SU-DHL-6 (cell line): Measurements from ENCODE around the gene PGM2.

Experiments
- H2AFZ ChIP-seq: fragments of 200-600 bp; sonication (generic); 2 replicates; pipeline ENCODE4 v1.6.1; 2014; ENCODE audit warnings: low read depth, mild to moderate bottlenecking, moderate library complexity, mixed read lengths, antibody characterized with exemption, low read length; ENCODE audit not compliant: severe bottlenecking
- H3F3A ChIP-seq: fragments of 200-600 bp; shearing (Covaris generic); 2 replicates; pipeline ENCODE4 v1.6.0; 2016; ENCODE audit warnings: antibody characterized with exemption, mild to moderate bottlenecking; ENCODE audit not compliant: insufficient read depth
- H3K27ac ChIP-seq: fragments of 200-600 bp; sonication (generic); 2 replicates; pipeline ENCODE4 v1.5.1; 2016; ENCODE audit warnings: low read depth, mild to moderate bottlenecking, low read length, moderate library complexity, mixed read lengths
- H3K27me3 ChIP-seq: fragments of 200-600 bp; sonication (generic), shearing (Covaris generic); 2 replicates; pipeline ENCODE4 v1.6.0; 2014; ENCODE audit warnings: mild to moderate bottlenecking, low read length
- H3K36me3 ChIP-seq: fragments of 200-600 bp; sonication (generic); 2 replicates; pipeline ENCODE4 v1.6.1; 2014; ENCODE audit warnings: mild to moderate bottlenecking, low read length, mixed read lengths
- H3K4me2 ChIP-seq: fragments of 300-600, 200-600 bp; shearing (Covaris generic), sonication (generic); 2 replicates; pipeline ENCODE4 v1.6.0; 2014; ENCODE audit warnings: low read length, low read depth, mild to moderate bottlenecking; ENCODE audit not compliant: poor library complexity, severe bottlenecking
- H3K4me3 ChIP-seq: fragments of 200-600 bp; sonication (generic); 2 replicates; pipeline ENCODE4 v1.5.1; 2014; ENCODE audit warnings: antibody characterized with exemption, low read length, mild to moderate bottlenecking, mixed read lengths; ENCODE audit not compliant: insufficient read depth, poor library complexity, severe bottlenecking
- H3K79me2 ChIP-seq: fragments of 200-600 bp; sonication (generic); 2 replicates; pipeline ENCODE4 v1.6.1; 2014; ENCODE audit warnings: mild to moderate bottlenecking, low read length, moderate library complexity; ENCODE audit not compliant: insufficient read depth
- H3K9ac ChIP-seq: fragments of 200-600 bp; sonication (generic); 2 replicates; pipeline ENCODE4 v1.7.0; 2014; ENCODE audit warnings: mild to moderate bottlenecking, low read length
- H3K9me2 ChIP-seq: fragments of 200-600 bp; sonication (generic); replicated peaks from 2 replicates; pipeline ENCODE4 v1.6.1; 2014; ENCODE audit warnings: low read length; ENCODE audit not compliant: insufficient read depth
- H3K9me3 ChIP-seq: fragments of 200-600 bp; sonication (generic); 2 replicates; pipeline ENCODE4 v1.6.1; 2014; ENCODE audit warnings: low read length, mixed read lengths; ENCODE audit not compliant: insufficient read depth
- H4K20me1 ChIP-seq: fragments of 200-600 bp; sonication (generic); 2 replicates; pipeline ENCODE4 v1.6.1; 2014; ENCODE audit warnings: low read depth, mild to moderate bottlenecking, antibody characterized with exemption, low read length, moderate library complexity, mixed read lengths
- EZH2phosphoT487 ChIP-seq: fragments of 200-600 bp; sonication (generic), shearing (Covaris generic); conservative IDR thresholded peaks from 2 replicates; pipeline ENCODE4 v1.6.1; 2018; ENCODE audit warnings: mild to moderate bottlenecking, antibody characterized with exemption, low read length, moderate library complexity, mixed read lengths
- TF ChIP-seq, protein P1 (sequence below): fragments of 200-600 bp; sonication (generic); IDR thresholded peaks from one replicate; pipeline ENCODE4 v1.5.1; 2017; ENCODE audit warnings: antibody characterized with exemption, mild to moderate bottlenecking, low read length, moderate library complexity; ENCODE audit not compliant: insufficient read depth, poor library complexity, severe bottlenecking

Gene PGM2

DNA sequence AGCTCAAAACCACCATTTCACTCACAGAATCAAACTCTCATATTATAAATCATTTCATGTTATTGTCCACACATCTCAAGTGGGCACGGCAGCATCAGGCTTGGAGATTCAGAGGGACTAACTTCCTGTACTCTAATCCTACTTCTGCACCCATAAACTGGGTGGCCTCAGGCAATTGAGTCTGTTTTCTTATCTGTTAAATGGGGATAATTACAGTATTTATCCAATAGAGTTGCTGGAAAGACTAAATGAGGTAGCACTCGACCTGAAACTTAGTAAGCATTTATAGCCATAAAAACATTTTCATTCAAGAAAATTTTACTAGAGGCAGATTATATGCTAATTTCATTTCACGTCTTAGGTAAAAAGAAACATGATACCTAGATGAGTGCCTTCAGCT is 77.4 kb downstream of the PGM2 start:
- TF ChIP-seq, protein P1, sequence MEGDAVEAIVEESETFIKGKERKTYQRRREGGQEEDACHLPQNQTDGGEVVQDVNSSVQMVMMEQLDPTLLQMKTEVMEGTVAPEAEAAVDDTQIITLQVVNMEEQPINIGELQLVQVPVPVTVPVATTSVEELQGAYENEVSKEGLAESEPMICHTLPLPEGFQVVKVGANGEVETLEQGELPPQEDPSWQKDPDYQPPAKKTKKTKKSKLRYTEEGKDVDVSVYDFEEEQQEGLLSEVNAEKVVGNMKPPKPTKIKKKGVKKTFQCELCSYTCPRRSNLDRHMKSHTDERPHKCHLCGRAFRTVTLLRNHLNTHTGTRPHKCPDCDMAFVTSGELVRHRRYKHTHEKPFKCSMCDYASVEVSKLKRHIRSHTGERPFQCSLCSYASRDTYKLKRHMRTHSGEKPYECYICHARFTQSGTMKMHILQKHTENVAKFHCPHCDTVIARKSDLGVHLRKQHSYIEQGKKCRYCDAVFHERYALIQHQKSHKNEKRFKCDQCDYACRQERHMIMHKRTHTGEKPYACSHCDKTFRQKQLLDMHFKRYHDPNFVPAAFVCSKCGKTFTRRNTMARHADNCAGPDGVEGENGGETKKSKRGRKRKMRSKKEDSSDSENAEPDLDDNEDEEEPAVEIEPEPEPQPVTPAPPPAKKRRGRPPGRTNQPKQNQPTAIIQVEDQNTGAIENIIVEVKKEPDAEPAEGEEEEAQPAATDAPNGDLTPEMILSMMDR: no peak
- TF ChIP-seq EZH2phosphoT487: no peak
- Histone ChIP-seq H3K36me3 (no peaks in the 10 kb centered on the region), H3K79me2 (no peaks in the 10 kb centered on the region), H3K9ac (no peak overlapping the region), H3K9me2 (no peaks in the 10 kb centered on the region), H3F3A (no peaks in the 10 kb centered on the region), H2AFZ (no peak overlapping the region), H4K20me1 (no peaks in the 10 kb centered on the region), H3K27ac (no peak overlapping the region), H3K4me3 (no peak overlapping the region), H3K4me2 (no peak overlapping the region), H3K27me3 (no peaks in the 10 kb centered on the region), H3K9me3 (no peaks in the 10 kb centered on the region)

DNA sequence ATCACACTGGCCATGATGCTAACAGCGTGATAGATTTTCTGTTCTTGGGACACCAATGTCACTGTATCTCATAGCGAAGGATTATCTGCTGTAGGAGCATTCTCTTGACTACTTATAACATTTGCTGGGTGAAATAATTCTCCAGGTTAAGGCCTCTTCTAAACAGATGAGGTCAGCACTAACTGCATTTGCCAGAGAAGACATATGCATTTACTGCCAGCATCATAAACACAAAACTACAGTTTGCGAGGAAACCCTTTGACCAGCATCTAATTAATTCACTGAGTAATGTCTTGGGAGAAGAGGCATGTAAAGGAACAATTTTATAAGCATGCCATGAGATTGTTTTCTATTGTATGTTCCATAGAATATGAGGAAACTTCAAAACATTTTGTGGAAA is 78.3 kb downstream of the PGM2 start:
- no peak overlapping the region for H3K4me2 ChIP-seq
- no peak overlapping the region for H3K9ac ChIP-seq
- H2AFZ ChIP-seq: no peak overlapping the region
- no peaks in the 10 kb centered on the region for H3K36me3 ChIP-seq
- H3K4me3 ChIP-seq: no peak overlapping the region
- TF ChIP-seq, protein P1: no peak
- TF ChIP-seq EZH2phosphoT487: no peak
- H3K27me3 ChIP-seq: no peaks in the 10 kb centered on the region
- no peak overlapping the region for H3K27ac ChIP-seq
- H3K9me2 ChIP-seq: no peaks in the 10 kb centered on the region
- H3F3A ChIP-seq: no peaks in the 10 kb centered on the region
- H3K9me3 ChIP-seq: no peaks in the 10 kb centered on the region
- no peaks in the 10 kb centered on the region for H3K79me2 ChIP-seq
- H4K20me1 ChIP-seq: no peaks in the 10 kb centered on the region

DNA sequence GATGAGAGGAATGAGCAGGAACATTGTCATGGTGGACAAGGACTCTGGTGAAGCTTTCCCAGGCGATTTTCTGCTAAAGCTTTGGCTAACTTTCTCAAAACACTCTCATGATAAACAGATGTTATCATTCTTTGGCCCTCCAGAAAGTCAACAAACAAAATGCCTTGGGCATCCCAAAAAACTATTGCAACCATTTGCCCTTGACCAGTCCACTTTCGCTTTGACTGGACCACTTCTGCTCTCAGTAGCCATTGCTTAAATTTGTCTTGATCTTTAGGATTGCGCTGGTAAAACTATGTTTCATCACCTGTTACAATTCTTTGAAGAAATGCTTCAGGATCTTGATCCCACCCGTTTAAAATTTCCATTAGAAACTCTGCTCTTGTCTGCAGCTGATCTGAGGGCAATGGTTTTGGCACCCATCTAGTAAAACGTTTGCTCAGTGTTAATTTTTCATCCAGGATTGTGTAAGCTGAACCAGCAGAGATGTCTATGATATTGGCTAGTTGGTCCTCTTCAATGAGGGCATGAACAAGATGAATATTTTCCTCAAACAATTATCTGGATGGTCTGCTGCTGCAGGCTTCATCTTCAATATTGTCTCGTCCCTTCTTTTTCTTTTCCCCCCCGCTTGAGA is 79.2 kb downstream of the PGM2 start:
- H3K9ac ChIP-seq: no peak overlapping the region
- H3K4me2 ChIP-seq: no peak overlapping the region
- H3K36me3 ChIP-seq: no peaks in the 10 kb centered on the region
- no peaks in the 10 kb centered on the region for H3K9me2 ChIP-seq
- H3K79me2 ChIP-seq: no peaks in the 10 kb centered on the region
- H2AFZ ChIP-seq: no peak overlapping the region
- no peak for TF ChIP-seq EZH2phosphoT487
- TF ChIP-seq, protein P1: no peak
- no peaks in the 10 kb centered on the region for H4K20me1 ChIP-seq
- H3K9me3 ChIP-seq: no peaks in the 10 kb centered on the region
- no peaks in the 10 kb centered on the region for H3F3A ChIP-seq
- no peaks in the 10 kb centered on the region for H3K27me3 ChIP-seq
- H3K4me3 ChIP-seq: no peak overlapping the region
- no peak overlapping the region for H3K27ac ChIP-seq
